HG03159 (cell line): Measurements from ENCODE around the gene TRAPPC14.

Source experiments
- ATAC-seq: cut with Tn5 transposase; IDR thresholded peaks from one replicate; pipeline ENCODE4 v1.9.1; 2021; ENCODE audit warnings: mild to moderate bottlenecking, moderate library complexity; ENCODE audit not compliant: unreplicated experiment

TRAPPC14 gene

GRCh38 chr7:100126931-100127865, 31.3 kb downstream of the TRAPPC14 start, which contains the start of gene MBLAC1:
Gene MBLAC1, plus strand, starts transcription at chr7:100126967. Its CDS starts 429 bp downstream, at chr7:100127396.
- ATAC-seq = peak; percentile 69

- ATAC-seq = peak; percentile 60
These were observed 32.1 kb downstream of the TRAPPC14 start for GRCh38 chr7:100126239-100126930.

GRCh38 chr7:100124301-100125230, 34.0 kb downstream of the TRAPPC14 start:
- ATAC-seq = no peak

GRCh38 chr7:100122568-100122967, 36.0 kb downstream of the TRAPPC14 start:
- ATAC-seq = no peak

- no peak for ATAC-seq
These were observed 36.5 kb downstream of the TRAPPC14 start for GRCh38 chr7:100122067-100122466.

- ATAC-seq = no peak
These were observed 37.8 kb downstream of the TRAPPC14 start for GRCh38 chr7:100120733-100121036.

GRCh38 chr7:100119970-100120732, 38.4 kb downstream of the TRAPPC14 start:
- peak; percentile 33 for ATAC-seq

- ATAC-seq = peak; percentile 73
These were observed 39.2 kb downstream of the TRAPPC14 start, which contains the start of the genes CNPY4 and TAF6 for GRCh38 chr7:100119072-100119969. Gene CNPY4, plus strand, starts transcription at chr7:100119634. Its CDS starts 111 bp downstream, at chr7:100119745. Gene TAF6, minus strand, starts transcription at chr7:100119358. Its CDS starts 5,149 bp downstream, at chr7:100114209.

- no peak for ATAC-seq
These were observed 40.0 kb downstream of the TRAPPC14 start for GRCh38 chr7:100118388-100119071.

GRCh38 chr7:100115026-100115425, 43.5 kb downstream of the TRAPPC14 start:
- no peak for ATAC-seq

- ATAC-seq = no peak
These were observed 46.6 kb downstream of the TRAPPC14 start for GRCh38 chr7:100111914-100112313.

- no peak for ATAC-seq
These were observed 47.4 kb downstream of the TRAPPC14 start for GRCh38 chr7:100111156-100111555.

GRCh38 chr7:100109521-100110163, 48.9 kb downstream of the TRAPPC14 start:
- ATAC-seq = no peak

GRCh38 chr7:100107890-100108289, 50.6 kb downstream of the TRAPPC14 start:
- ATAC-seq = no peak

GRCh38 chr7:100107125-100107737, 51.3 kb downstream of the TRAPPC14 start:
- ATAC-seq = no peak

- no peak for ATAC-seq
These were observed 51.9 kb downstream of the TRAPPC14 start for GRCh38 chr7:100106633-100107032.

GRCh38 chr7:100105534-100105933, 53.0 kb downstream of the TRAPPC14 start:
- no peak for ATAC-seq
